ENCODE results near the gene ZBTB38. TPM values are rescaled to one million over a fixed set of nuclear protein-coding genes. Genes with fewer than 3 reads are reported as not detected.

The ZBTB38 gene
- total and polyA plus RNA-seq, 2 of the 13 experiments (the other 11 are each of a cell fraction or from before 2014, with no cell fraction given) = 26.8 to 51.7 TPM

- TF ChIP-seq ZNF281 (CRISPR knock-in tag; IDR thresholded peaks at IDR 0.05; ENCODE audit: borderline replicate concordance) (no peak; the same call in 1 of the 2 replicates), HOXA9 (CRISPR knock-in tag; IDR thresholded peaks at IDR 0.05; ENCODE audit: borderline replicate concordance) (no peak), ZNF841 (CRISPR knock-in tag; IDR thresholded peaks at IDR 0.05; ENCODE audit: borderline replicate concordance) (no peak), ARID3A (IDR thresholded peaks at IDR 0.05; ENCODE audit: low read depth, low read length) (no peak), THAP7 (CRISPR knock-in tag; IDR thresholded peaks at IDR 0.05) (no peak), ZNF563 (CRISPR knock-in tag; IDR thresholded peaks at IDR 0.05) (peak; percentile 62; the same call in 1 of the 2 replicates), ZSCAN30 (CRISPR knock-in tag; IDR thresholded peaks at IDR 0.05) (no peak), BRD4 (CRISPR knock-in tag; IDR thresholded peaks at IDR 0.05) (peak; percentile 74; the same call in 1 of the 2 replicates), ZNF547 (CRISPR knock-in tag; IDR thresholded peaks at IDR 0.05) (no peak), ZFP36L1 (CRISPR knock-in tag; IDR thresholded peaks at IDR 0.05) (no peak), JUNB (CRISPR knock-in tag; IDR thresholded peaks at IDR 0.05; ENCODE audit: borderline replicate concordance) (peak; percentile 16; the same call in 1 of the 2 replicates), CBFB (CRISPR knock-in tag; IDR thresholded peaks at IDR 0.05) (no peak)
- TF ChIP-seq, protein P1, sequence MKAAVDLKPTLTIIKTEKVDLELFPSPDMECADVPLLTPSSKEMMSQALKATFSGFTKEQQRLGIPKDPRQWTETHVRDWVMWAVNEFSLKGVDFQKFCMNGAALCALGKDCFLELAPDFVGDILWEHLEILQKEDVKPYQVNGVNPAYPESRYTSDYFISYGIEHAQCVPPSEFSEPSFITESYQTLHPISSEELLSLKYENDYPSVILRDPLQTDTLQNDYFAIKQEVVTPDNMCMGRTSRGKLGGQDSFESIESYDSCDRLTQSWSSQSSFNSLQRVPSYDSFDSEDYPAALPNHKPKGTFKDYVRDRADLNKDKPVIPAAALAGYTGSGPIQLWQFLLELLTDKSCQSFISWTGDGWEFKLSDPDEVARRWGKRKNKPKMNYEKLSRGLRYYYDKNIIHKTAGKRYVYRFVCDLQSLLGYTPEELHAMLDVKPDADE (CRISPR knock-in tag; IDR thresholded peaks at IDR 0.05) = no peak
- TF ChIP-seq, protein P2, sequence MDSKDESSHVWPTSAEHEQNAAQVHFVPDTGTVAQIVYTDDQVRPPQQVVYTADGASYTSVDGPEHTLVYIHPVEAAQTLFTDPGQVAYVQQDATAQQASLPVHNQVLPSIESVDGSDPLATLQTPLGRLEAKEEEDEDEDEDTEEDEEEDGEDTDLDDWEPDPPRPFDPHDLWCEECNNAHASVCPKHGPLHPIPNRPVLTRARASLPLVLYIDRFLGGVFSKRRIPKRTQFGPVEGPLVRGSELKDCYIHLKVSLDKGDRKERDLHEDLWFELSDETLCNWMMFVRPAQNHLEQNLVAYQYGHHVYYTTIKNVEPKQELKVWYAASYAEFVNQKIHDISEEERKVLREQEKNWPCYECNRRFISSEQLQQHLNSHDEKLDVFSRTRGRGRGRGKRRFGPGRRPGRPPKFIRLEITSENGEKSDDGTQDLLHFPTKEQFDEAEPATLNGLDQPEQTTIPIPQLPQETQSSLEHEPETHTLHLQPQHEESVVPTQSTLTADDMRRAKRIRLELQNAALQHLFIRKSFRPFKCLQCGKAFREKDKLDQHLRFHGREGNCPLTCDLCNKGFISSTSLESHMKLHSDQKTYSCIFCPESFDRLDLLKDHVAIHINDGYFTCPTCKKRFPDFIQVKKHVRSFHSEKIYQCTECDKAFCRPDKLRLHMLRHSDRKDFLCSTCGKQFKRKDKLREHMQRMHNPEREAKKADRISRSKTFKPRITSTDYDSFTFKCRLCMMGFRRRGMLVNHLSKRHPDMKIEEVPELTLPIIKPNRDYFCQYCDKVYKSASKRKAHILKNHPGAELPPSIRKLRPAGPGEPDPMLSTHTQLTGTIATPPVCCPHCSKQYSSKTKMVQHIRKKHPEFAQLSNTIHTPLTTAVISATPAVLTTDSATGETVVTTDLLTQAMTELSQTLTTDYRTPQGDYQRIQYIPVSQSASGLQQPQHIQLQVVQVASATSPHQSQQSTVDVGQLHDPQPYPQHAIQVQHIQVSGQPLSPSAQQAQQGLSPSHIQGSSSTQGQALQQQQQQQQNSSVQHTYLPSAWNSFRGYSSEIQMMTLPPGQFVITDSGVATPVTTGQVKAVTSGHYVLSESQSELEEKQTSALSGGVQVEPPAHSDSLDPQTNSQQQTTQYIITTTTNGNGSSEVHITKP (CRISPR knock-in tag; IDR thresholded peaks at IDR 0.05; ENCODE audit: low read depth) = peak; percentile 57
- TF ChIP-seq, protein P3, sequence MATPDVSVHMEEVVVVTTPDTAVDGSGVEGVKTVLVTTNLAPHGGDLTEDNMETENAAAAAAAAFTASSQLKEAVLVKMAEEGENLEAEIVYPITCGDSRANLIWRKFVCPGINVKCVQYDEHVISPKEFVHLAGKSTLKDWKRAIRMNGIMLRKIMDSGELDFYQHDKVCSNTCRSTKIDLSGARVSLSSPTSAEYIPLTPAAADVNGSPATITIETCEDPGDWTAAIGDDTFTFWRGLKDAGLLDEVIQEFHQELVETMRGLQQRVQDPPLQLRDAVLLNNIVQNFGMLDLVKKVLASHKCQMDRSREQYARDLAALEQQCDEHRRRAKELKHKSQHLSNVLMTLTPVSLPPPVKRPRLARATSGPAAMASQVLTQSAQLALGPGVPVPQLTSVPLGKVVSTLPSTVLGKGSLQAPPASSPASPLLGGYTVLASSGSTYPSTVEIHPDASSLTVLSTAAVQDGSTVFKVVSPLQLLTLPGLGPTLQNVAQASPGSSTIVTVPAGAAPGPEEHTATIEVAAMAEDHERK (CRISPR knock-in tag; IDR thresholded peaks at IDR 0.05; ENCODE audit: low read depth) = no peak
Measured at GRCh38 chr3:141412936-141413354, 44.6 kb downstream of the ZBTB38 start (continued).

Measured in HepG2 (cell line).